Measurements from ENCODE around the gene LRRC3B.

LRRC3B gene

GRCh38 chr3:26708501-26708900 is 85.9 kb downstream of the LRRC3B start:
- Mint-ChIP-seq H3K4me1 (no peaks in the 10 kb centered on the region), H3K36me3 (no peaks in the 10 kb centered on the region), H3K27ac (no peak overlapping the region), H3K9me3 (no peaks in the 10 kb centered on the region), H3K27me3 (no peaks in the 10 kb centered on the region), H3K4me3 (no peak overlapping the region)
- DNase-seq: no peak
- no peak for ATAC-seq (replicated peaks)

DNA sequence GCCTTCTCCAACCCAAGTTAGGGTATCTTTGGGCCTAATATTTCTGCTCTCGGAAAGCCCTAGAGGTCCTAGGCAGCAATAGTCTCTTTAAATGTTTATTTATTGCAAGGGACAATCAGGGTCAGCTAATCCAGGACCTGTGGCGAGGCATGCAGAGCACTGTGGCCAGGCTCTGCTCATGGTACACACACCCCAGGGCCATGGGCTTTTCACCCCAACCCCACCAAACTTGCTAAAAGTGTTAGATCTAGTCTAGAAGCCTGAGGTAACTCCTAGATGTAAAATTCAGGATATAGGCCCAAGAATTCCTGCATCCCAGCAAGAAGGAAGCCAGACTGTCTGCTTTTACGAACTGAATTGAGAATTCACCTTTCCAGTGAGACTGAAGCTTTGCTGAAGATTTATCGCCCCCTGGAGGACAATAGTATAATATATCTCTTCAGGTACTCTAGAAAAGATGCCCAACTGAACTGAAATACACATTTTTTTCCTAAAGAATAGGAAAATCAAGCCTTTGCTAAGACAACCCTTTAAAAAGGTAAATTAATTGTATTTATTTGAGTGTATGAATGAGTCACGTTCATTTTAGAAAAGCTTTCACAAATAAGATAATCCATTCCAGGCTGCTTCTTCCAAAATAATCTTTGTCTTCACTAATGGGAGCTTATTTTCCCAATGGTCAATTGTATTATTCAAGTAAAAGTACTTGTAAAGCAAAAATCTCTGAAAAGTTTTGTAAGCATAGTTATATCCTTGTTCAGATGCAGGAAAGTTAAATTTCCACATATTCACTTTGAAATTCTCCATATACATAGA is 89.8 kb downstream of the LRRC3B start:
- H3K9me3 Mint-ChIP-seq: peaks cover 0 to 1% of the 10 kb centered on the region in 2 donors
- no peaks in the 10 kb centered on the region for H3K27me3 Mint-ChIP-seq
- H3K27ac Mint-ChIP-seq: no peak overlapping the region
- ATAC-seq (replicated peaks) (peak; percentile 63 to 72), DNase-seq (no peak)
- no peak overlapping the region for H3K4me3 Mint-ChIP-seq
- H3K36me3 Mint-ChIP-seq: no peaks in the 10 kb centered on the region
- no peaks in the 10 kb centered on the region for H3K4me1 Mint-ChIP-seq

- no peaks in the 10 kb centered on the region for H3K27me3 Mint-ChIP-seq
- no peak for ATAC-seq (replicated peaks)
- H3K4me1 Mint-ChIP-seq: no peaks in the 10 kb centered on the region
- H3K9me3 Mint-ChIP-seq: peaks cover 0 to 1% of the 10 kb centered on the region in 2 donors
- H3K36me3 Mint-ChIP-seq: no peaks in the 10 kb centered on the region
- no peak overlapping the region for H3K27ac Mint-ChIP-seq
- DNase-seq: no peak
- no peak overlapping the region for H3K4me3 Mint-ChIP-seq
These were observed 90.5 kb downstream of the LRRC3B start for GRCh38 chr3:26713091-26713490.

DNA sequence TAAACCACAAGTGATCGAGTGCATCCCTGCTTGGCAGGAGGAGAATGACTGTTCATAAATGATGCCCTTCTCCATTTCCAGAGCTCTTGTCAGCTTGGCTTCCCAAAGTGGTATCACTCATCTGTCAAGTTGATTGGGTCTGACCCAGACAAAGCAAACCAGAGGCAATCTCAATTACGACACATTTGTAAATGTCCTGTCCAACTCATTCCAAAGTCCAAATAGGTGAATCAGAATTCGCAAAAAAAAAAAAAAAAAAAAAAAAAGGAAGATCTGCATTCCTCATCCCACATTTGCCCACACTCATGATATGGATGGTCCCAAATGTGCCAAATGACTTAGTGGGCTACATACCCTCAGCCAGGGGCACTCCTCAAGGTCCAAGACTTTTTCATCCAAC is 91.9 kb downstream of the LRRC3B start:
- Mint-ChIP-seq H3K36me3 (no peaks in the 10 kb centered on the region), H3K27me3 (no peaks in the 10 kb centered on the region), H3K27ac (no peak overlapping the region), H3K9me3 (peaks cover 0 to 1% of the 10 kb centered on the region in 2 donors), H3K4me1 (no peaks in the 10 kb centered on the region), H3K4me3 (no peak overlapping the region)
- ATAC-seq (replicated peaks) (no peak), DNase-seq (no peak)

- Mint-ChIP-seq H3K27ac (no peak overlapping the region), H3K4me1 (no peaks in the 10 kb centered on the region)
These were observed 92.9 kb downstream of the LRRC3B start for GRCh38 chr3:26715431-26715830.

GRCh38 chr3:26718315-26718714 is 95.7 kb downstream of the LRRC3B start:
- no peak overlapping the region for H3K27ac Mint-ChIP-seq
- DNase-seq: no peak
- no peaks in the 10 kb centered on the region for H3K27me3 Mint-ChIP-seq
- H3K36me3 Mint-ChIP-seq: no peaks in the 10 kb centered on the region
- H3K4me1 Mint-ChIP-seq: no peaks in the 10 kb centered on the region
- no peak overlapping the region for H3K4me3 Mint-ChIP-seq
- ATAC-seq (replicated peaks): no peak
- H3K9me3 Mint-ChIP-seq: peaks cover 0 to 1% of the 10 kb centered on the region in 2 donors

More at GRCh38 chr3:26715431-26715830, 92.9 kb downstream of the LRRC3B start:
- DNase-seq (no peak), ATAC-seq (replicated peaks) (no peak)
- no peaks in the 10 kb centered on the region for H3K27me3 Mint-ChIP-seq
- no peaks in the 10 kb centered on the region for H3K36me3 Mint-ChIP-seq
- peaks cover 0 to 1% of the 10 kb centered on the region in 2 donors for H3K9me3 Mint-ChIP-seq
- no peak overlapping the region for H3K4me3 Mint-ChIP-seq

DNA sequence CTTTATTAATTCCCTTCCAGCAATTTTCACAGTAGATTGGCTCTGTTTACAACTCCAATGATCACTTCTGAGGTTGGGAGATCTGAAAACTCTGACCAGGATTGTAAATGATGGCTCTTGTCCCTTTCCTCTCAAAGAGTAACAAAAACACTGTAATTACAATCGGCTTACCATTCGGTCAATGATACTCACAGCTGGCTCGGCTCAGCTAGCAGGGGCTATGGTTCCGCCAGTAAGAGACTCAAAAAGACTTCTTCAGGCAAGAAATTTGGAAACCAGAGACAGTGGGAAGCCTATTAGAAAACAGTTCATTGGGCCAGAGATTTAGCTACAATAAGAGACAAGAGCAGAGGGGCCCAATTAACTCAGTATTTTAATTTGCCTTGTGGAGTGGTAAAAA is 96.6 kb downstream of the LRRC3B start:
- Mint-ChIP-seq H3K9me3 (peaks cover 0 to 1% of the 10 kb centered on the region in 2 donors), H3K27me3 (no peaks in the 10 kb centered on the region), H3K27ac (no peak overlapping the region), H3K36me3 (no peaks in the 10 kb centered on the region), H3K4me3 (no peak overlapping the region), H3K4me1 (no peaks in the 10 kb centered on the region)
- DNase-seq (no peak), ATAC-seq (replicated peaks) (no peak)

DNA sequence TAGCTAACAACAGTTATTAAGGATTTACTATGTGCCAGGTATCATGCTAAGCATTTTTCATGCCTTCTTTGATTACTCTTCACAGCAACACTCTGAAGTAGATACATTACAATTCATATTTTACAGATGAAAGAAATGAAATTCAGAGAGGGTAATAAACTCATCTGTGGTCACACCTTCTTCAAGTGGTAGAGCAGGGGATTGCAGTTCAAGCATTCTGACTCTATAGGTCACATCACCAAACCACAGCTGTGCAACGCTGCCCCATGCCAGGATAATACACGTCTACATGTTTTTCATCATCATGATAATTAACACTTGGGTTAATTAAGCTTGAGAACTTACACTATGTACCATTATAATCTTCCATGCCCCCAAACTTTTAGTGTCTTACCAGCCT is 98.5 kb downstream of the LRRC3B start:
- DNase-seq: no peak
- ATAC-seq (replicated peaks): no peak
- no peaks in the 10 kb centered on the region for H3K27me3 Mint-ChIP-seq
- no peaks in the 10 kb centered on the region for H3K4me1 Mint-ChIP-seq
- H3K27ac Mint-ChIP-seq: no peak overlapping the region
- H3K36me3 Mint-ChIP-seq: no peaks in the 10 kb centered on the region
- peaks cover 0 to under 1% of the 10 kb centered on the region in 2 donors for H3K9me3 Mint-ChIP-seq
- no peak overlapping the region for H3K4me3 Mint-ChIP-seq

GRCh38 chr3:26731843-26732242 is 109.3 kb downstream of the LRRC3B start:
- Mint-ChIP-seq H3K4me3 (no peak overlapping the region), H3K27me3 (no peaks in the 10 kb centered on the region)

DNA sequence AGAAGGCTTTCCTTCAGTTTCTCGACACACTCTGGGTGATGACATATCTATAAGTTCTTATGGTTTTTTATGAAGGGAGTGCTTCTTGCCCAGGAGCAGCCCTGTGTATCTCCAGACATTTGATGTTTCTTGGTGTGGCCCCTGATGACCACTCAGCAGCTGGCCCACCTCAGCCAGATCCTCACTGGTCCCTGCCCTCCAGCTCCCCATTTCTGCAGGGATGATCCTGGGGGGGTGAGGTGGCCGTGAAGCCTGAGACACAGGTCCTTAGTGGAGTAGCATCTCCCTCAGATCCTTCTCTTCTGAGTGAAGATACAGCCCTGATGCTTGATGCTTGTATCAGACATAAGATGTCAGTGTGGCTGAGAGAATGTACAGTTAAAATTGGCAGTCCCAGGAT is 127.7 kb downstream of the LRRC3B start:
- no peak overlapping the region for H3K27ac Mint-ChIP-seq
- no peaks in the 10 kb centered on the region for H3K4me1 Mint-ChIP-seq
- DNase-seq (no peak), ATAC-seq (replicated peaks) (no peak)
- no peaks in the 10 kb centered on the region for H3K27me3 Mint-ChIP-seq
- H3K36me3 Mint-ChIP-seq: no peaks in the 10 kb centered on the region
- no peak overlapping the region for H3K4me3 Mint-ChIP-seq
- peaks cover 0 to 6% of the 10 kb centered on the region in 2 donors for H3K9me3 Mint-ChIP-seq

More at GRCh38 chr3:26731843-26732242, 109.3 kb downstream of the LRRC3B start:
- ATAC-seq (replicated peaks) (no peak), DNase-seq (no peak)
- H3K4me1 Mint-ChIP-seq: no peaks in the 10 kb centered on the region
- H3K9me3 Mint-ChIP-seq: peaks cover 1 to 5% of the 10 kb centered on the region in 2 donors
- no peaks in the 10 kb centered on the region for H3K36me3 Mint-ChIP-seq
- H3K27ac Mint-ChIP-seq: no peak overlapping the region

- Mint-ChIP-seq H3K27ac (no peak overlapping the region), H3K4me3 (no peak overlapping the region), H3K27me3 (no peaks in the 10 kb centered on the region), H3K4me1 (no peaks in the 10 kb centered on the region), H3K36me3 (no peaks in the 10 kb centered on the region), H3K9me3 (peaks cover 0 to 3% of the 10 kb centered on the region in 2 donors)
- no peak for ATAC-seq (replicated peaks)
- no peak for DNase-seq
These were observed 129.9 kb downstream of the LRRC3B start for GRCh38 chr3:26752466-26752865.

DNA sequence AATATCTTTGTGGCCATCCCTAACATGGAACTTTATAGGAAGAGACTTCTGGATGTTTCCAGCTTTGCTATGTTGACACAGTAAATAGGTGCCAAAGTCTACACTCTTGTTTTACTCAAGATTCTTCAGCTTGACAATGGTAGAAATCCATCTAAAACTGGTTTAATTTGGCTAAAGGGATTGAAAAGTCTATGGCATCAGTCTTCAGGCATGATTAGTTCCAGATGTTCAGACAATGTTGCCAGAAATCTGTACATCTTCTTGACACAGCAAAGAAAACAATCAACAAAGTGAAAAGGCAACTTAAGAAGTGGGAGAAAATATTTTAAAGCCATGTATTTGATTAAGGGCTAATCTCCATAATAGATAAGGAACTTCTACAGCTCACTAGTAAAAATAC is 130.5 kb downstream of the LRRC3B start:
- Mint-ChIP-seq H3K27me3 (no peaks in the 10 kb centered on the region), H3K27ac (no peak overlapping the region), H3K36me3 (no peaks in the 10 kb centered on the region), H3K4me1 (no peaks in the 10 kb centered on the region), H3K9me3 (peaks cover 0 to 3% of the 10 kb centered on the region in 2 donors), H3K4me3 (no peak overlapping the region)
- DNase-seq (no peak), ATAC-seq (replicated peaks) (no peak)

- Mint-ChIP-seq H3K27me3 (no peaks in the 10 kb centered on the region), H3K4me1 (no peaks in the 10 kb centered on the region), H3K9me3 (no peaks in the 10 kb centered on the region), H3K36me3 (no peaks in the 10 kb centered on the region), H3K4me3 (no peak overlapping the region), H3K27ac (no peak overlapping the region)
- no peak for DNase-seq
- ATAC-seq (replicated peaks): no peak
These were observed 135.4 kb downstream of the LRRC3B start for GRCh38 chr3:26757978-26758377.

All from stimulated activated naive B cell treated with anti-CD40 and anti-IgM and Interleukin-4, amounts not matched to agents 10 μg/mL and 1 μg/mL and 100 μg/mL, for 72 hours (primary cell).